ENCODE measurements around the gene GCKR.

GCKR gene, protein sequence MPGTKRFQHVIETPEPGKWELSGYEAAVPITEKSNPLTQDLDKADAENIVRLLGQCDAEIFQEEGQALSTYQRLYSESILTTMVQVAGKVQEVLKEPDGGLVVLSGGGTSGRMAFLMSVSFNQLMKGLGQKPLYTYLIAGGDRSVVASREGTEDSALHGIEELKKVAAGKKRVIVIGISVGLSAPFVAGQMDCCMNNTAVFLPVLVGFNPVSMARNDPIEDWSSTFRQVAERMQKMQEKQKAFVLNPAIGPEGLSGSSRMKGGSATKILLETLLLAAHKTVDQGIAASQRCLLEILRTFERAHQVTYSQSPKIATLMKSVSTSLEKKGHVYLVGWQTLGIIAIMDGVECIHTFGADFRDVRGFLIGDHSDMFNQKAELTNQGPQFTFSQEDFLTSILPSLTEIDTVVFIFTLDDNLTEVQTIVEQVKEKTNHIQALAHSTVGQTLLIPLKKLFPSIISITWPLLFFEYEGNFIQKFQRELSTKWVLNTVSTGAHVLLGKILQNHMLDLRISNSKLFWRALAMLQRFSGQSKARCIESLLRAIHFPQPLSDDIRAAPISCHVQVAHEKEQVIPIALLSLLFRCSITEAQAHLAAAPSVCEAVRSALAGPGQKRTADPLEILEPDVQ

DNA sequence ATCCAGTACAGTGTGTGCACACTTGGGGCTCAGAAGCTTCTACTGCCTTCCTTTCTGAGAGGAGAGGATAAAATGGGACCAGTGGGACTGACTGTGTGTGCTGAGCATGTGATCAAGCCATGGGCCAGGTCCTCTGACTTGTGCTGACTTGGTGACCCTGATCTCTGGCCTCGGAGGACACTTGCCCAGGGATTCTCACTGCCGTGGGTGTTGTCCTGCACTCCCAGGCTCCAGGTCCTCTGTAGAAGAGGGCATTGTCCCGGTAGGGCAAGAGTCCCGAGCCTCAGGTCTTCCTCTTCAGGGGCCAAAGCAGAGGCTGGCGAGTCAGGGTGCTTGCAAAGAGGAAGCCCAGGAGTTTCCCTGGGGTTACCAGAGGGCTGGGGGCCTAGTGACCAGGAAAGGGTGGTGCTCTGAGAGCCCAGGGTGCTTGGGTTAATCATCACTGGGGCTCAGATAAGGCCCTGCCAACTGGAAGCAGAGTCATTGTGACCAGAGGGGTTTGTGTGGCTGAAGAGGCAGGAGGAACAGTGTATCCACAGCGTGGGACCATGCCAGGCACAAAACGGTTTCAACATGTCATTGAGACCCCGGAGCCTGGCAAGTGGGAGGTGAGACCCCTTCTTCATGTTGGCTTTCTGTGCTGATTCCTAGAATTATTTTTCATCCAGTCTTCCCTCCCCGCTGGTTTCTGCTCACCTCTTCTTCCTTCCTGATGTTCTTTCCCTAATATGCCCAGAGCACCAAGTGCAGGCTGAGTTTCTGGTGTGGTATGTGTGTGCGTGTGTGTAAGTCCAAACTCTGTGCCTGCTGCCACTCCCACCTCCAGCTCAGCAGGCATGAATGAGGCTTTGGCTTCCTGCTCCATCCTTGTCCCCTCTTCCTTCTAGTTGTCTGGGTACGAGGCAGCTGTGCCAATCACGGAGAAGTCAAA lies at the start of gene GCKR:
GCKR (plus strand) TSS at position 483 of the 931 bp plus-strand sequence; CDS start at position 549, 66 bp downstream.
- DNase-seq (ENCODE audit: low spot score), result no peak

DNA sequence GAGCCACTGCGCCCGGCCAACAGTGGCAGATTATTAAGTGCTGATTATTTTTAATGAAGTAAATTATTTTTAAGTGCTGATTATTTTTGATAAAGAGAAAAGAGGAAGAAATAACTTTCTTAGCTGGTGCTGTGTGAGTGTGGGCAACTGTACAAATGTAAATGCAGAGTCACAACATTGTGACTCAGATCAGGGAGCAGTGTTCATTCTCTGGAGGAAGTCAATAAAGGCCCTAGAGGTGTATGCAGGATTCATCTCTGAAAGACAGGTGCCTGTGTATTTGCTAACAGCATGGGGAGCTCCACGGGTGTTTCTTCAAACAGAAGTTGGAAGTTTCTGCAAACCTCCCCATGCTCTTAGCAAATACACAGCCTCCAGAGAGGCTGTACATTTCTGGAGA lies 48.3 kb upstream of the GCKR start:
- no peak for DNase-seq (ENCODE audit: low spot score)

DNA sequence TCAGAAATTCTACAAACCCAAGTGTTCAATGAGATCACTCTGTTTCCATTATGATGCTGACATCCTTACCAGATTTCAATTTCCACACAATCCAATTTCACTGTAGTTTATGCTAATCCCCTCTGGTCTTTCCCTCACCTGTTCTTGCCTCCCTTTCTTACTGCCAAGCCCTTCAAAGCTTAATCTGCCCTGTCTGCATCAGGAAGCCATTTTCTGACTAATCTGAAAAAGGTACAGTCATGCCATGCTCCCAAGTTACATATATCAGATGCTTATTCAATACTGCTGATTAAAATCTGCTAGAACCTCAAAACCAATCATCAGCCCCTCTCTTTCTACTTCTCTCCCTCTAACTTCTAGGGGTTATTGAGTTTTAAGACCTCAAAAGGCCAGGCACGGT lies 45.5 kb upstream of the GCKR start:
- no peak for DNase-seq (ENCODE audit: low spot score)

DNA sequence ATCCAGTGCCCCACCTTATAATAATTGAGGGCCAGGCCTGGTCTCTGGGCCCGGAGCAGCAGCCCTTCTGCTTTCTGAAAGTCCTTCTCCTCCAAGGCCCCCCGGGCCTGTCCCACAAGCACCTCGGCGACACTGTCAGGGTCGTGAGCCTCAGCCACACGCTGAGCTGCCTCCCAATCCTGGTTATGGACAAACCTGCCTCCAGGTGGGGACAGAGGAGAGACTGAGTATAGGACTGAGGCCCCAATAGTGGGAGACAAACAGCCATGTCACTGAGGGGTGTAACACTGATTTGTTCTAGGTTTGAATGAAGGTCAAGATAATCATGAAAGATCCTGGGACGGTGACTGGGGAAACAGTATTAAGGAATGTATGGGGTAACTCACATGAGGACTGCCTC lies 42.7 kb upstream of the GCKR start:
- DNase-seq (ENCODE audit: low spot score), result no peak

DNA sequence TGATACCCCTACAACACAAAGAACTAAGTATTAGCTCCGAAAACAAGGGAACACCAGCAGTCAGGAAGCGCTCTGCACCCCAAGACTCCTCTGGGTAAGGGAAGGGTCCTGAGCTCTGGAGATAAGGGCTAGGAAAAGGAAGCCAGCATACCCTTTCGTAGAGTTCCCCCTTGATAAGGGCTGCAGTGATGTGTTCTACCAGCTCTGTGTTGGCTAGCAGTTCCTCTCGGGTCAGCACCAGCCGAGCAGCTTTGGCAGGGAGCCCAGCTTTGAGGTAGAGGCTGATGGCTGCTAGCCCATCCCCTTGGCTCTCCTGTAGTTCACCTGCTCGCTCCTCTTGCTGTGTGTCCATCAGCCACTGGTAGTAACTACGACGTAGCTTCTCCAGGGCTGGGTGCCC lies 35.5 kb upstream of the GCKR start:
- DNase-seq (ENCODE audit: low spot score), result no peak

DNA sequence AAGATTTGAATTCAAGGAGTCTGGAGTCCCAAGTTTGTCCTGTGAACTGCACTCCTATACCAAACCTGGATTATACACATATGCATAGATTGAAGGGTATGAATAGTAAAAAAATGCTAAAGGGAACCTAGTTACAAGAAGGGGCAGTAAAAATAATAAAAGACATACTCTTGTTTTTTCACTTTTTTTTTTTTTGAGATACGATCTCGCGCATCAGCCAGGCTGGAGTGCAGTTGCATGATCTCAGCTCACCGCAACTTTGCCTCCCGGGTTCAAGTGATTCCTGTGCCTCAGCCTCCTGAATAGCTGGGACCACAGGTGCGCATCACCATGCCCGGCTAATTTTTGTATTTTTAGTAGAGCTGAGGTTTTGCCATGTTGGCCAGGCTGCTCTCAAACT lies 32.2 kb upstream of the GCKR start:
- no peak for DNase-seq (ENCODE audit: low spot score)

DNA sequence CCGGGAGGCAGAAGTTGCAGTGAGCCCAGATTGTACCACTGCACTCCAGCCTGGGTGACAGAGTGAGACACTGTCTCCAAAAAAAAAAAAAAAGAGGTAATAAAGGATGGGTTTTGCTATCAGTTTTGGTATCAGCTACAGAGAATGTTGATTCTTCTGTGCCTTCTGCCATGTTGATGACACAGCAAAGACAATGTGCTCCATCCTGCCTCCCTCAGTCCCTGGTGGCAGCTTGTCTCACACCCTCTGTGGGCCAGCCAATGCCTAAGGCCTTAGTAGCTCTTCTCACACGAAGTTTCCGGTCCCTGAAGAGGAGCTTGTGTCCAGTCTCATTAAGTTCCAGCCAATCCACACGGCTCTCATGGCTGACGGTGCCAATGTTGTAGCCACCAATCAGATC lies 24.7 kb upstream of the GCKR start:
- DNase-seq (ENCODE audit: low spot score), result no peak

DNA sequence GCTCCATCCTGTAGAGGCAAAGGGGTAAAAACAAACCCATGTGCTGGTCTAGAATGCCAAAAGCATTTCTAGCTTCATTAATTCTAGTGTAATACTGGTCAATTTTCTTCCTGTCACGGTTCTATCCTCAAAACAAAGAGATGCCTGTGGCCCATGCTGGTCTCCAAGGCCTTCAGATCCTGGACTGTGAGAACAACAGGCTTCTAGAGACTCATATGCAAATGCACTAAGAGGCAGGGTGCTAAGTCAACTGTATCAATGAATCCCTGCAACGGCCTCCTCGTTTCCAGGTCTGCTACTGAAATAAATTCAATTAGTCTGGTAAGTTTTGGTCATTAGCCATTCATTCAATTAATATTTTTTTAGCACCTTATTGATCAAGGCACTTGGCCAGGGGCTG lies 11.1 kb upstream of the GCKR start:
- peak; percentile 16 for DNase-seq (ENCODE audit: low spot score)

DNA sequence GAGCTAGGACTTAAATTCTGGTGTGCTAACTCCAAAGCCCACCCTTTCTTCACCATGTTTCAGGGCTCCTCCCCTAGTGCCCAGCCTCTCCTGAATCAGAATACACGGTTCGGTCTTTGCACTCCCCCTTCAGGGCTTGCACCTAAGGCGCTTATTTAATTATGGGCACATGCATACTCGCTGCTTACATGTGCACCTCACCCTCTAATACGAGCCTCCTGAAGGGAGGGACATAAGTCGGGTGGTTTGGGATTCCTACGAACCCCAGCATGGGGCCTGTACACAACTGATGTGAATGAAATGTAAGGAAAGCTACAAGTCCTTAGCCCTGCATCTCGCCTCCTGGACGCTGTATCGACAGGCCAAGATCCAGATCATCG lies 7.5 kb upstream of the GCKR start:
- DNase-seq (ENCODE audit: low spot score), result no peak

DNA sequence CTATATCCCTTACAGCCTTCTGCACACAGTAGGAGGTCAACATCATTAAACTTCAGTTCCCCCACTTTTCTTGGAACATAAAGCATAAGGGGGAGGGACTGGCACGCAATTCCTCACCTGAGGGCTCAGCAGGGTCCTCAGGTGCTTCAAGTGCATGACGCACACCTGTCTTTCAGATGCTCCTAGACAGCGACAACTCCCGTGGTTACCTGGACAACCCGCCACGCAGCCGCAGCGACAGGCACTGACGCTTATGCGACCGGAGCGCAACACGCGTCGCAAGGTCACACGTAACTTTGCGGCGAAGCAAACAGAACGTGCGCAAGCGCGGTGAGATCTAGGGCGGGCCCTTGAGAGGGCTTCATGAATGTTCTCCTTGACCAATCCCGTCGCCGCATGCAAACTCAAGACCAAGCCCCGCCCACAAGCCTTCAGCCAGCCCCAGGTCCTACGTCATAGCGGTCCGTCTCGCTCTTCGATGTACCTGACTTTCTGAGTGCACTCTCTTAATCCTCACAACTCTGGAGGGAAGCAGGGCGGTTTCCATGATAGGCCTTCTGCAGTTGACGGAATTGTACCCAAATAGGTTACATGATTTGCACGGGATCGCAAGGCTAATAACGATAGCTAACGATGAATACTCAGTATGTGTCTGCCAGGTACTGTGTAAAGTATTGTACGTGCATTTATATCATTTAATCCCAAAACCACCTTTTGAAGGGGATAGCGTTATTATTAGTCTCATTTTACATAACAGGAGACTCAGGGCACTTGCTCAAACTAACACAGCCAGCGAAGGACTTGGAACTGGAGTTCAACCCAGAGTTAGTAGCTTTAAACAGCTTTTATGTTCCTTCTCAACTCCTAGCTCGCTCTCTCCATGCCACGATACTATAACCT lies 6.9 kb upstream of the GCKR start, which contains the start of gene IFT172:
IFT172 (minus strand) TSS at position 246 of the 900 bp plus-strand sequence; CDS start at position 156, 90 bp downstream.
- DNase-seq (ENCODE audit: low spot score), result peak; percentile 98

DNA sequence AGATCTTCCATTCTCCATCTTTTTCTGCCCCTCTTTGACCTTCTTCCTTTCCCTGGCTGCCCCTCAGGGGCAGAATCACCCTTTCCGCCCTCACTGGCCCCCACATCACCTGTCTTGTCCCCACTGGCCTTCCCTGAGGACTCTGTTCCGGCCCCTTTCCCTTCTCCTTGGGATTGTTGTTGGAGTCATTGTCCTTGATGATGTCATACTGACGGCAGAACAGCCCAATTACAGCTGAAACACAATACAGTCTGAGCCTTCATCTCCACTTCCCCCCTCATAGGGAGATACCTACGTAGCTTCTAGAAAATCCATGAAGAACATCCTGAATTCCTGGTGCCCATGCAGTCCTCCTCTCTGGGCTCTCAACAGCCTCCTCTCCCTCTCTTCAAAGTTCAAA lies 4.1 kb upstream of the GCKR start:
- DNase-seq (ENCODE audit: low spot score), result no peak

DNA sequence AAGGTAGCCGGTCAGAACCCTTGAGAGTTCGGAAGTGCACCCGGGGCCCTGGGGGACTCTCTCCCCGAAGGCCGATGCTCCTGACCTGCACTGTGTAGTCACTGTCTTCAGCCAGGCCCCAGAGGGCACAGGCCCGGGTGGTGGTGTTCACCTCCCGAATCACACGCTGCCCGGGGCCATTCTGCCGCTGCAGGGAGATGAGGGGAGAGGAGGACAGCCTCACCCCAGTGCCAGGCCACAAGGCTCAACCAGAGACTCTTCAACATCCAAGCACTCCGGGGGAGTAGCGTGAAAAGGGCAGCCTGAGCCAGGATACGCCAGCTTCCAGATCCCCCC lies 2.7 kb upstream of the GCKR start:
- DNase-seq (ENCODE audit: low spot score), result no peak

DNA sequence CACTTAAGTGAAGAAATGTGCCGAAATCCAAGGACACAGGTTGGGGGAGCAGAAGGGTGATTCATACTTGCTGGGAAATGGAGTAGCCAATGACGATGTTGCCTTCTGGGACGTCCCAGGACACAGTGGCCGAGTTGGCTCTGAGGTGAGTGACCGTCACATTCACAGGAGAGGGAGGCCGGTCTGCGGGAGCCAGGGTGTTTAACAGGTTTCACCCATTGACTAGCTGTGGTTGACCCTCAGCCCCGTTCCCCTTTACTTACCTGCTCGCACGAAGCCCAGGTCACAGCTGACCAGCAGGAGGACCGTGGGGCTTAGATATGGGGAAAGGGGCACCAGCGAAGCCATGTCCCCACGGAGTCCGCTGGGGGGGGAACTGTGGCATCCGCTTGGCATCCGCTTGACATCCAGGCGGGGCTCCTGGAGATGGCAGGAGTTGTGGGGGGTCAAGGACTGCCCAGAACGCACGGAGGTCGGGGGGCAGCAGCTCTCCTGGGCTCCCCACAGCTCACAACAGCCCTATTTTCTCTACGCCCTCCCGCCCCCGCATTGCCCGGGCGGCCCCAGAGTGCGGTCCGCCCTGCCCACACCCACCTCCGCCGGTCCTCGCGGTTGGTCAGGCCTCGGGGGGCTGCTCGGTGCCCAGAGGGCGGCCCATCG lies 2.2 kb upstream of the GCKR start:
- DNase-seq (ENCODE audit: low spot score), result no peak

DNA sequence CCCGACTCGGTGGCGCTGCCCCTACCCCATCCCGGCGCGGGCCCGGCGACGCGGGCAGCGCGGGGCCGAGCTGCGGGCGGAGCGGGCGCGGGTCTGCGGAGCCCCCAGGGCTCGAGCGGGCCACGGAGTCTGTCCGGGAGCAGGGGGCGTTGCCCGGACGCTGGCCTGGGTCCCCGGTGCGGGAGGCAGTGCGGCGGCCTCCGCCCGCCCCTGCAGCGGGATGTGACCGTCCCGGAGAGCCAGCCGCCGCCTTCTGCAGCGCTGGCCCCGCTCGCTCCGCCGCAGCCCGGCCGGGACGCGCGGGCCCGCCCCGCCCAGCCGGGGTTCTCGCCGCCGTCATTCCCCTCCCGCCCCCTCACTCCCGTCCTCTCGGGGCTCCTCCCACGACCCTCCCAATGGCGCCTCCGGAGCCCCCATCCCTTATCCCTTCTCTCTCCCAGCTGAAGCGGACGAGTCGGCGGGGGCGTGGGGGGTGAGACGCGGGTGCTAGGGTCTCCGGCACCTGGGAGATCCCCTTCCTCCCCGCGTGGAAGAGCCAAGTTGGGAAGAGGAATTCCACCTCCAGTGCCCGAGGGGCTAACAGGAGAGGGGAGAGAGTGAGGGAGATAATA lies 1.6 kb upstream of the GCKR start, which contains the start of gene FNDC4:
FNDC4 (minus strand) TSS at position 257 of the 611 bp plus-strand sequence. CDS start 521 bp downstream, outside the sequence.
- DNase-seq (ENCODE audit: low spot score), result peak; percentile 25

DNA sequence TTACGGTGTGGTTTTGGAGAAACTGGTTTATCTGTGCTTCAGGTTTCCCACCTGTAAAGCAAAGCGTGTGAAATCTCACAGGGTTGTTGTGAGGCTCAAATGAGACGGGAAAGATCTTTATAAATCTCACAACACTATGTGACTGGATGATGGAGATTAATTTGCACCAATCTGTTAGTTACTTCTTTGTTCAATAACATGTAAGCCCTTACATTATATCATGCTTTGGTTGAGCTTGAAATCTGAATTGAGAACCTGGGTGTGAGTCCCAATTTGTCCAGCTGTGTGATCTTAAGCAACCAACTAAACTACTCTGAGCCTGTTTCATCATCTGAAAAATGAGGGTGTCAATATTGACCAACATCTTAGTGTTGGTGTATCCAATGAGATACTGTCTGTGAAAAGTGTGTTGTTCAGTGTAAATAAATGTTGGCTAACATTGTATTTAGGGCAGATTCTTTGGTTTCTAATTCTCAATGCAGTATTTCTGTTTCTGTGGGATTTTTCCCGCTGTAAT lies 741 bp upstream of the GCKR start:
- no peak for DNase-seq (ENCODE audit: low spot score)

DNA sequence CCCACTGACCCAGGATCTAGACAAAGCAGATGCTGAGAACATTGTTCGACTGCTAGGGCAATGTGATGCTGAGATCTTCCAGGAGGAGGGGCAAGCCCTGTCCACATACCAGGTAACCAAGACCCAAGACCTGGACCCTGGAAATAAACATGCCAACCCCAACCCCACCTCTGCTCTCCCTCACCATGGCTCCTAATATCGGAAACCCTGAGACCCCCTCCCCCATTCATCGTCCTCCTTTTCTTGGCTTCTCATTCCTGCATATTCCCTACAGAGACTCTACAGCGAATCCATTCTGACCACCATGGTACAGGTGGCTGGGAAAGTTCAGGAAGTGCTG lies 619 bp downstream of the GCKR start:
- no peak for DNase-seq (ENCODE audit: low spot score)

DNA sequence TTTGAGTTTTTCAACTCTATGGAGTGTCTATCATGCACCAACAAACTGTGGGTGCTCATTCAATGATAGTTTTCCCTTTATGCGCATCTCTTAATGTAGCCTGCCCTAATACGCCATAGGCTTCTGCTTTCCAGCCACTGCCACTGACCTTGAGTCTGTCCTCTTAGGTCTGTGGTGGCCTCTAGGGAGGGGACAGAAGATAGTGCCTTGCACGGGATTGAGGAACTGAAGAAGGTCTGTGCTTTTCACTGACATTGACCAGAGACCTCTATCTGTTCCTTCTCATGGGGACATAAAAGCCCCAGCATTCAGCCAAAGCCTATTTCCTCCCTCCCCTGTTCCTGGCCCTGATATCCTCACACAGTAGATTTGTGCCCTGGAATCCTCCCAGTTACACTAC lies 2.3 kb downstream of the GCKR start:
- DNase-seq (ENCODE audit: low spot score), result no peak

DNA sequence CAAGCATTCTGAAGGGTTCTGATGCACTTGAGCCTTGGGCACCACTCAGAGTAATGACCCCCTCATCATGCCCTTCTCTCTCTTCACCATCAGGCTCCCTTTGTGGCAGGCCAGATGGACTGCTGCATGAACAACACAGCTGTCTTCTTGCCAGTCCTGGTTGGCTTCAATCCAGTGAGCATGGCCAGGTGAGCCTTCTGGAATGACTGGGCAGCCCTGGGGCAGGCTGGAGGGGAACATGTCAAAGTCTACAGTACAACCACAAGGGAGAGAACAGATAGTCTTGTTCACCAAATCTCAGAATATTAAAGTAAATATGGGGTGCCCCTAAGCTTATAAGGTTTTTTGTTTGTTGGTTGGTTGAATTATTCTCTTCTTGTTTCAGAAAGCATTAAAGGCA lies 4.4 kb downstream of the GCKR start:
- DNase-seq (ENCODE audit: low spot score), result no peak

DNA sequence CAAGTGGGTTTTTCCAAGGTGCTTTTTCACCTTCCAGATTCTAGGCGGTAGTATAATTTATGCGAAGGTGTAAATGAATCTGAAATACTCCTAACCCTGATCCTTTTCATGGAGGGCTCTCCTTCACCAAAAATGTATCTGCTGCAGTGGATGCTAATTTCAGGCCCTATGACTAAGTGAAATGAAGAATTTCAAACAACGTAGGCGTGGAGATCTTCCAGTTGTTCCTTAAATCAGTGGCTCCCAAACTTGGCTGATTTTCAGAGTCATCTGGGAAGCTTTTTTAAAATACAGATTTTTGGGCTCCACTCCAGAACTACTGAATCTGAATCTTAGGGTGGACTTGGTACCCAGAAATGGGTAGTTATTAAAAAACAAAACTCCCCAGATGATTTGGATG lies 5.5 kb downstream of the GCKR start:
- no peak for DNase-seq (ENCODE audit: low spot score)

DNA sequence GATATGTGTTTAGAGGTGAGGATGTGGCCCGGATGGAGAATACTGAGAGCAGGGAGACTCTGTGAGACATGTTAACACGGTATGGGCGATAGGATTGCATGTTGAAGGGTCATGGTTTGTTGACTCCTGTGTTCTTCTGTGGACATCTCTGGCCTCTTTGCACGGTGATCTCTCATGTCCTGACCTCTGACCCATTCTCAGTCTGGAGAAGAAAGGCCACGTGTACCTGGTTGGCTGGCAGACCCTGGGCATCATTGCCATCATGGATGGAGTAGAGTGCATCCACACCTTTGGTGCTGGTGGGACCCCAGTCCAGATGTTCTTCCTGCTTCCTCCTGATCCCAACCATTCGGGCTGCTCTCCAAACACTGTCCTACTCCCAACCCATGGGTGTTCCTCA lies 9.9 kb downstream of the GCKR start:
- no peak for DNase-seq (ENCODE audit: low spot score)

Measured in germinal center (tissue), 1 donor.